Neural progenitor cell (in vitro differentiated cells): Measurements from ENCODE around the gene VSTM4. TPM values are rescaled to one million over a fixed set of nuclear protein-coding genes. Genes with fewer than 3 reads are reported as not detected.

Source experiments
- DNase-seq: peaks from one replicate; pipeline ENCODE4 v3.0.0-alpha.2; 2016; ENCODE audit warnings: low spot score
- H2AFZ ChIP-seq: fragments of 200-600 bp; sonication (generic); replicated peaks from 2 replicates; pipeline ENCODE4 v1.6.1; 2016; ENCODE audit warnings: antibody characterized with exemption
- H3F3A ChIP-seq: fragments of 200-600 bp; sonication (generic); 2 replicates; pipeline ENCODE4 v1.6.1; 2016; ENCODE audit warnings: antibody characterized with exemption, low read depth
- H3K27ac ChIP-seq: fragments of 200-600 bp; sonication (generic); 2 replicates; pipeline ENCODE4 v1.5.1; 2016; ENCODE audit warnings: mild to moderate bottlenecking
- H3K27me3 ChIP-seq: fragments of 200-600 bp; sonication (generic); 2 replicates; pipeline ENCODE4 v1.6.1; 2016; ENCODE audit warnings: mild to moderate bottlenecking, moderate library complexity
- H3K36me3 ChIP-seq: fragments of 200-600 bp; sonication (generic); 2 replicates; pipeline ENCODE4 v1.5.1; 2016
- H3K4me1 ChIP-seq: fragments of 200-600 bp; sonication (generic); 2 replicates; pipeline ENCODE4 v1.6.1; 2016; ENCODE audit warnings: mixed run types
- H3K4me2 ChIP-seq: fragments of 200-600 bp; sonication (generic); 2 replicates; pipeline ENCODE4 v1.6.1; 2016
- H3K4me3 ChIP-seq: fragments of 200-600 bp; sonication (generic); 2 replicates; pipeline ENCODE4 v1.5.1; 2016
- H3K79me2 ChIP-seq: fragments of 200-600 bp; sonication (generic); 2 replicates; pipeline ENCODE4 v1.6.1; 2016; ENCODE audit warnings: low read depth
- H3K9ac ChIP-seq: fragments of 200-600 bp; sonication (generic); 2 replicates; pipeline ENCODE4 v1.6.1; 2016
- H3K9me3 ChIP-seq: fragments of 200-600 bp; sonication (generic); 2 replicates; pipeline ENCODE4 v1.5.1; 2016; ENCODE audit warnings: low read depth
- H4K20me1 ChIP-seq: fragments of 200-600 bp; sonication (generic); 2 replicates; pipeline ENCODE4 v1.6.1; 2016; ENCODE audit warnings: low read depth
- H3K27ac Mint-ChIP-seq: 3 replicates; pipeline ENCODE4 v1.8.0; 2021; ENCODE audit warnings: mixed read lengths
- H3K27me3 Mint-ChIP-seq: 2 replicates; pipeline ENCODE4 v1.8.0; 2022; ENCODE audit warnings: low read depth, mild to moderate bottlenecking, inconsistent platforms, moderate library complexity, mixed read lengths; ENCODE audit not compliant: insufficient read depth
- H3K36me3 Mint-ChIP-seq: 3 replicates; pipeline ENCODE4 v1.8.0; 2021; ENCODE audit warnings: mixed read lengths
- H3K4me1 Mint-ChIP-seq: 3 replicates; pipeline ENCODE4 v1.8.0; 2021; ENCODE audit warnings: mixed read lengths
- H3K4me3 Mint-ChIP-seq: 3 replicates; pipeline ENCODE4 v1.8.0; 2021; ENCODE audit warnings: mild to moderate bottlenecking, moderate library complexity, mixed read lengths
- H3K9me3 Mint-ChIP-seq: 3 replicates; pipeline ENCODE4 v1.8.0; 2020; ENCODE audit warnings: mixed read lengths
- CTCF ChIP-seq: fragments of 200-600 bp; sonication (generic); IDR thresholded peaks from 2 replicates; pipeline ENCODE4 v1.5.1; 2017; ENCODE audit warnings: antibody characterized with exemption, mild to moderate bottlenecking
- EZH2 ChIP-seq: fragments of 200-600 bp; sonication (generic); IDR thresholded peaks from 2 replicates; pipeline ENCODE4 v1.6.1; 2017; ENCODE audit warnings: antibody characterized with exemption, mild to moderate bottlenecking, moderate library complexity
- EZH2phosphoT487 ChIP-seq: fragments of 200-600 bp; sonication (generic); IDR thresholded peaks from 2 replicates; pipeline ENCODE4 v1.6.1; 2017; ENCODE audit warnings: antibody characterized with exemption
- total RNA-seq: library from RNA; depleted of rRNA; stranded (reverse); fragments of >200 nt; gene quantifications from 2 replicates; pipeline ENCODE4 v1.2.3, GENCODE V29; 2015; ENCODE audit warnings: low replicate concordance

VSTM4 gene
- total RNA-seq, 1 donor from 2014 or later: 0.92 TPM

- no peak for TF ChIP-seq EZH2
- no peak for TF ChIP-seq EZH2phosphoT487
- TF ChIP-seq CTCF: no peak
- H3K4me1 ChIP-seq: no peaks in the 10 kb centered on the region
- no peaks in the 10 kb centered on the region for H3K9me3 ChIP-seq
- Mint-ChIP-seq H3K27me3 (peaks cover 10% of the 10 kb centered on the region), H3K9me3 (peaks cover 7% of the 10 kb centered on the region), H3K27ac (peak overlapping the region; percentile 16), H3K4me1 (peaks cover 13% of the 10 kb centered on the region), H3K4me3 (no peak overlapping the region), H3K36me3 (peaks cover 7% of the 10 kb centered on the region)
- no peaks in the 10 kb centered on the region for H3K27me3 ChIP-seq
- H3K9ac ChIP-seq: no peak overlapping the region
- H3K4me2 ChIP-seq: no peak overlapping the region
- H2AFZ ChIP-seq: no peak overlapping the region
- H3K79me2 ChIP-seq: no peaks in the 10 kb centered on the region
- no peak for DNase-seq
- no peaks in the 10 kb centered on the region for H3K36me3 ChIP-seq
- no peaks in the 10 kb centered on the region for H4K20me1 ChIP-seq
- H3F3A ChIP-seq: no peaks in the 10 kb centered on the region
- no peak overlapping the region for H3K4me3 ChIP-seq
- no peak overlapping the region for H3K27ac ChIP-seq
Observed at GRCh38 chr10:49072166-49072885, 43.0 kb downstream of the VSTM4 start.

GRCh38 chr10:49071160-49071761, 44.1 kb downstream of the VSTM4 start:
- Histone ChIP-seq H2AFZ (no peak overlapping the region), H3K9me3 (no peaks in the 10 kb centered on the region), H3F3A (no peaks in the 10 kb centered on the region), H3K36me3 (no peaks in the 10 kb centered on the region), H3K9ac (no peak overlapping the region), H3K4me1 (no peaks in the 10 kb centered on the region), H3K4me3 (no peak overlapping the region), H3K27ac (no peak overlapping the region), H4K20me1 (no peaks in the 10 kb centered on the region), H3K4me2 (no peak overlapping the region), H3K27me3 (no peaks in the 10 kb centered on the region), H3K79me2 (no peaks in the 10 kb centered on the region)
- Mint-ChIP-seq H3K36me3 (peaks cover 7% of the 10 kb centered on the region), H3K4me3 (no peak overlapping the region), H3K9me3 (peaks cover 7% of the 10 kb centered on the region), H3K27ac (no peak overlapping the region), H3K27me3 (peaks cover 10% of the 10 kb centered on the region), H3K4me1 (peaks cover 9% of the 10 kb centered on the region)
- no peak for TF ChIP-seq EZH2phosphoT487
- TF ChIP-seq EZH2: no peak
- no peak for TF ChIP-seq CTCF
- no peak for DNase-seq

GRCh38 chr10:49070701-49071100, 44.6 kb downstream of the VSTM4 start:
- H3K79me2 ChIP-seq: no peaks in the 10 kb centered on the region
- peaks cover 7% of the 10 kb centered on the region for H3K36me3 Mint-ChIP-seq
- H3F3A ChIP-seq: no peaks in the 10 kb centered on the region
- no peaks in the 10 kb centered on the region for H3K9me3 ChIP-seq
- H3K4me1 ChIP-seq: no peaks in the 10 kb centered on the region
- no peaks in the 10 kb centered on the region for H3K36me3 ChIP-seq
- no peak overlapping the region for H3K27ac ChIP-seq
- peaks cover 9% of the 10 kb centered on the region for H3K4me1 Mint-ChIP-seq
- H4K20me1 ChIP-seq: no peaks in the 10 kb centered on the region
- H3K27ac Mint-ChIP-seq: no peak overlapping the region
- H3K9me3 Mint-ChIP-seq: peaks cover 7% of the 10 kb centered on the region
- no peak overlapping the region for H3K4me2 ChIP-seq
- H3K27me3 Mint-ChIP-seq: peaks cover 7% of the 10 kb centered on the region
- H3K4me3 ChIP-seq: no peak overlapping the region
- H3K9ac ChIP-seq: no peak overlapping the region
- no peak overlapping the region for H3K4me3 Mint-ChIP-seq
- no peaks in the 10 kb centered on the region for H3K27me3 ChIP-seq
- TF ChIP-seq CTCF: no peak
- TF ChIP-seq EZH2phosphoT487: no peak
- TF ChIP-seq EZH2: no peak
- no peak overlapping the region for H2AFZ ChIP-seq
- no peak for DNase-seq
